Measurements from ENCODE around the gene AADAT.

DNA sequence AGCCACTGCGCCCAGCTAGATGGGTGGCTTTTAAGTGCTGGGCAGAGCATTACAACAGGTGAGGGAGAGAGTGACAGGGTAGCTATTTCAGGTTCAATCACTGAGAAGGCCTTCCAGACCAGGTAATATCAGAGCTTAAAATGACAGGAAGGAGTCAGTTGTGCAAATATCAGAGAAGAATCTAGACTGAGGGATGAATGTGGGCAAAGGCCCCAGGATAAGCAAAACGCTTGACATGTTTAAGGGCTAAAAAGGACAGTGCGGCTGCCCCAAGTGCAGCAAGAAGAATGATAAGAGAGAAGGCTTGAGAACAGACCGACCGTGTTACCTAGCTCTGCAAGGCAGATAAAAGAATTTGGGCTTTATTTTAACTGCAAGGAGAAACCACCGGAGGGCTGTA is 18.6 kb downstream of the AADAT start:
- TF ChIP-seq EP300 (IDR thresholded peaks at IDR 0.05) = no peak
- no peak for TF ChIP-seq POLR2A (IDR thresholded peaks at IDR 0.05)
- TF ChIP-seq, protein P1, sequence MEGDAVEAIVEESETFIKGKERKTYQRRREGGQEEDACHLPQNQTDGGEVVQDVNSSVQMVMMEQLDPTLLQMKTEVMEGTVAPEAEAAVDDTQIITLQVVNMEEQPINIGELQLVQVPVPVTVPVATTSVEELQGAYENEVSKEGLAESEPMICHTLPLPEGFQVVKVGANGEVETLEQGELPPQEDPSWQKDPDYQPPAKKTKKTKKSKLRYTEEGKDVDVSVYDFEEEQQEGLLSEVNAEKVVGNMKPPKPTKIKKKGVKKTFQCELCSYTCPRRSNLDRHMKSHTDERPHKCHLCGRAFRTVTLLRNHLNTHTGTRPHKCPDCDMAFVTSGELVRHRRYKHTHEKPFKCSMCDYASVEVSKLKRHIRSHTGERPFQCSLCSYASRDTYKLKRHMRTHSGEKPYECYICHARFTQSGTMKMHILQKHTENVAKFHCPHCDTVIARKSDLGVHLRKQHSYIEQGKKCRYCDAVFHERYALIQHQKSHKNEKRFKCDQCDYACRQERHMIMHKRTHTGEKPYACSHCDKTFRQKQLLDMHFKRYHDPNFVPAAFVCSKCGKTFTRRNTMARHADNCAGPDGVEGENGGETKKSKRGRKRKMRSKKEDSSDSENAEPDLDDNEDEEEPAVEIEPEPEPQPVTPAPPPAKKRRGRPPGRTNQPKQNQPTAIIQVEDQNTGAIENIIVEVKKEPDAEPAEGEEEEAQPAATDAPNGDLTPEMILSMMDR (IDR thresholded peaks at IDR 0.05) = no peak

Measured in ovary (tissue), 3 donors.